ENCODE data around the gene GRID2. TPM values are rescaled to one million over a fixed set of nuclear protein-coding genes. Genes with fewer than 3 reads are reported as not detected.

GRID2 gene
- polyA plus RNA-seq, 1 experiment = not detected

GRCh38 chr4:92520563-92520962 lies 216.8 kb downstream of the GRID2 start:
- no peaks in the 10 kb centered on the region for H3K27me3 ChIP-seq (ENCODE audit: control insufficient read depth, insufficient read depth, low read length)
- TF ChIP-seq CTCF (IDR thresholded peaks at IDR 0.05; ENCODE audit: insufficient read depth, low read depth, low read length) = no peak
- ChIA-PET POLR2A (no interaction called here), CTCF (no interaction called here)
- H3K4me3 ChIP-seq (ENCODE audit: low read depth, low read length) = no peak overlapping the region
- no peaks in the 10 kb centered on the region for H3K36me3 ChIP-seq (ENCODE audit: control insufficient read depth, insufficient read depth, low read length)
- DNase-seq (ENCODE audit: low read depth) = no peak

GRCh38 chr4:92521941-92522340 lies 218.2 kb downstream of the GRID2 start:
- DNase-seq (ENCODE audit: low read depth) = no peak
- CTCF ChIA-PET = no interaction called here
- Histone ChIP-seq H3K27me3 (ENCODE audit: control insufficient read depth, insufficient read depth, low read length) (no peaks in the 10 kb centered on the region), H3K4me3 (ENCODE audit: low read depth, low read length) (no peak overlapping the region), H3K36me3 (ENCODE audit: control insufficient read depth, insufficient read depth, low read length) (no peaks in the 10 kb centered on the region)
- TF ChIP-seq CTCF (IDR thresholded peaks at IDR 0.05; ENCODE audit: insufficient read depth, low read depth, low read length) = no peak
- POLR2A ChIA-PET = no interaction called here

GRCh38 chr4:92522356-92522755 lies 218.6 kb downstream of the GRID2 start:
- ChIA-PET POLR2A (no interaction called here), CTCF (no interaction called here)
- Histone ChIP-seq H3K4me3 (ENCODE audit: low read depth, low read length) (no peak overlapping the region), H3K27me3 (ENCODE audit: control insufficient read depth, insufficient read depth, low read length) (no peaks in the 10 kb centered on the region), H3K36me3 (ENCODE audit: control insufficient read depth, insufficient read depth, low read length) (no peaks in the 10 kb centered on the region)
- no peak for DNase-seq (ENCODE audit: low read depth)
- TF ChIP-seq CTCF (IDR thresholded peaks at IDR 0.05; ENCODE audit: insufficient read depth, low read depth, low read length) = no peak

DNA sequence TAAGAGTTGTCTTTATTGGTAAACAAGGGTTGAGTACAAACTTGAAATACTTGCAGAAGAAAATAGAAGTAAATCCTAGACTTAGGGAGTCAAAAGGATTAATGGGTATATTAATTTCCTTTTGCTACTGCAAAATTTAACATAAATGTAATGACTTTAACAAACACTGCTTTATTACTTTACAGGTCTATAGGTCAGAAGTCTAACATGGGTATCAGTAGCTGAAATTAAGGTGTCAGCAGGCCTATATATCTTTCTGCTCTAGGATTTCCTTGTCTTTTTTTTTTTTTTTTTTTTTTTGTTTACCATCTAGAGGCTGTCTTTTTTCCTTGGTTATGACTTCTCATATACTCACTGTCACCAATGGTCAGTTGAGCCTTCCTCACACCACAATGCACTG lies 220.4 kb downstream of the GRID2 start:
- ChIA-PET POLR2A (no interaction called here), CTCF (no interaction called here)
- H3K4me3 ChIP-seq (ENCODE audit: low read depth, low read length) = no peak overlapping the region
- no peaks in the 10 kb centered on the region for H3K36me3 ChIP-seq (ENCODE audit: control insufficient read depth, insufficient read depth, low read length)
- DNase-seq (ENCODE audit: low read depth) = no peak
- TF ChIP-seq CTCF (IDR thresholded peaks at IDR 0.05; ENCODE audit: insufficient read depth, low read depth, low read length) = no peak
- H3K27me3 ChIP-seq (ENCODE audit: control insufficient read depth, insufficient read depth, low read length) = no peaks in the 10 kb centered on the region

DNA sequence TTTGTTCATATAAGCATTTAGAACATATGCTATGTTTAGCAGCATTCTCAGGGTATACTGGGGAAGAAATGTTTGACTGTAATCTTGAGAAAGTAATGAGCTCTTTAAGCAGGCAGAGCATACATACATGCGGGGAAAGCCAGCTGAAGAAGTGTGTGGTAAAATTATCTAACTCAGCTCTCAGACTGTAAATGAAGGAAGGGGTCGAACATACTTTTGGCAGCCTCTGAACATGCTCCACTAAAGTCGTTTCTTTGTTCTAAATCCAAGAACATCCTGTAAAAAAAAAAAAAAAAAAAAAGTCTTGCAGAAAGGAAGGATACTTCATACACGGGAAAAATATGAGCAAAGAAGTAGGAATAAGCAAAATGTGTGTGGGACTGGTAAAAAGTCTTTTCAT lies 224.8 kb downstream of the GRID2 start:
- DNase-seq (ENCODE audit: low read depth) = no peak
- ChIA-PET POLR2A (no interaction called here), CTCF (no interaction called here)
- Histone ChIP-seq H3K4me3 (ENCODE audit: low read depth, low read length) (no peak overlapping the region), H3K36me3 (ENCODE audit: control insufficient read depth, insufficient read depth, low read length) (no peaks in the 10 kb centered on the region), H3K27me3 (ENCODE audit: control insufficient read depth, insufficient read depth, low read length) (no peaks in the 10 kb centered on the region)
- no peak for TF ChIP-seq CTCF (IDR thresholded peaks at IDR 0.05; ENCODE audit: insufficient read depth, low read depth, low read length)

All from BJ (cell line).